Amygdala (tissue), 56 donors: Measurements from ENCODE around the gene CD300C.
"Not testable (repeated sequence)": the region's sequence is repeated elsewhere in the genome, so short reads cannot be mapped to it uniquely, and the experiment has no call there.

ENCODE experiments used
- DNase-seq, 56 donors: peaks; one replicate each; lab custom pipeline; 2025; lab: John Stamatoyannopoulos, UW

CD300C gene

GRCh38 chr17:74539281-74539820, 6.6 kb downstream of the CD300C start:
- no peak for DNase-seq

- DNase-seq = no peak
Observed at GRCh38 chr17:74536890-74537289, 9.0 kb downstream of the CD300C start.

GRCh38 chr17:74532115-74532514, 13.8 kb downstream of the CD300C start:
- peak in 17 of 56 donors; percentile 18 to 69 (median 35) for DNase-seq

GRCh38 chr17:74531231-74531761, 14.6 kb downstream of the CD300C start, which contains the start of gene CD300LB:
Gene CD300LB (minus strand): TSS chr17:74531475. CDS start chr17:74531350, 125 bp downstream.
- no peak for DNase-seq

GRCh38 chr17:74530831-74531150, 15.1 kb downstream of the CD300C start:
- no peak for DNase-seq

GRCh38 chr17:74529243-74529642, 16.7 kb downstream of the CD300C start:
- DNase-seq = no peak

- DNase-seq = peak in 3 of 56 donors; percentile 19 to 43 (median 22)
Observed at GRCh38 chr17:74528491-74529199, 17.3 kb downstream of the CD300C start.

- no peak for DNase-seq
Observed at GRCh38 chr17:74527756-74528155, 18.2 kb downstream of the CD300C start.

- no peak for DNase-seq
Observed at GRCh38 chr17:74527081-74527480, 18.8 kb downstream of the CD300C start.

- no peak for DNase-seq
Observed at GRCh38 chr17:74526681-74527080, 19.2 kb downstream of the CD300C start.

- no peak for DNase-seq
Observed at GRCh38 chr17:74525781-74526288, 20.1 kb downstream of the CD300C start.

- DNase-seq = no peak
Observed at GRCh38 chr17:74525465-74525725, 20.5 kb downstream of the CD300C start.

- no peak for DNase-seq
Observed at GRCh38 chr17:74524653-74525464, 21.1 kb downstream of the CD300C start.

- no peak for DNase-seq
Observed at GRCh38 chr17:74523308-74523707, 22.6 kb downstream of the CD300C start.

- DNase-seq = no peak
Observed at GRCh38 chr17:74522381-74523105, 23.4 kb downstream of the CD300C start.

GRCh38 chr17:74521701-74522201, 24.2 kb downstream of the CD300C start:
- peak in 1 of 56 donors; percentile 22 for DNase-seq

GRCh38 chr17:74520790-74521480, 25.0 kb downstream of the CD300C start:
- DNase-seq = peak in 1 of 56 donors; percentile 10

- DNase-seq = peak in 3 of 56 donors; percentile 16 to 47 (median 38)
Observed at GRCh38 chr17:74520016-74520434, 25.9 kb downstream of the CD300C start.

GRCh38 chr17:74518413-74518981, 27.4 kb downstream of the CD300C start:
- DNase-seq = not testable (repeated sequence)
